T47D (cell line): ENCODE results near the gene LSM14B.

Source experiments
- DNase-seq, 2 experiments: peaks; one replicate each; pipeline versions ENCODE4 v3.0.0 to v3.0.0-alpha.2; 2011 to 2012; ENCODE audit warnings: low read depth in 1 of 2, low spot score in 1 of 2
- JUND ChIP-seq: IDR thresholded peaks from 2 replicates; pipeline ENCODE4 v1.6.1; 2012; ENCODE audit warnings: low read depth
- in situ Hi-C: cut with HindIII; loops from 2 replicates; pipeline ENCODE4 v1.10.0; 2016; ENCODE audit warnings: low sequenced_read_pairs, low pct_unique_long_range_greater_than_20kb

The LSM14B gene

GRCh38 chr20:62160253-62160652 is 38.0 kb downstream of the LSM14B start:
- no peak for DNase-seq
- no peak for TF ChIP-seq JUND
- in situ Hi-C loops: no loop called here

GRCh38 chr20:62160876-62161275 is 38.6 kb downstream of the LSM14B start:
- no peak for DNase-seq
- TF ChIP-seq JUND: no peak
- in situ Hi-C loops: no loop called here

- in situ Hi-C loops: no loop called here
- no peak for DNase-seq
- TF ChIP-seq JUND: no peak
Measured at GRCh38 chr20:62161347-62161746, 39.1 kb downstream of the LSM14B start.

GRCh38 chr20:62162765-62163484 is 40.6 kb downstream of the LSM14B start:
- no peak for DNase-seq
- no peak for TF ChIP-seq JUND
- in situ Hi-C loops: no loop called here

- in situ Hi-C loops: no loop called here
- DNase-seq: no peak
- no peak for TF ChIP-seq JUND
Measured at GRCh38 chr20:62163485-62163865, 41.2 kb downstream of the LSM14B start.

GRCh38 chr20:62163986-62164762 is 41.9 kb downstream of the LSM14B start:
- no peak for TF ChIP-seq JUND
- in situ Hi-C loops: no loop called here
- no peak for DNase-seq

GRCh38 chr20:62164879-62165761 is 42.8 kb downstream of the LSM14B start:
- DNase-seq: no peak
- no peak for TF ChIP-seq JUND
- in situ Hi-C loops: no loop called here

- no peak for DNase-seq
- in situ Hi-C loops: no loop called here
- TF ChIP-seq JUND: no peak
Measured at GRCh38 chr20:62165762-62166399, 43.6 kb downstream of the LSM14B start.

GRCh38 chr20:62167474-62167873 is 45.2 kb downstream of the LSM14B start:
- no peak for DNase-seq
- TF ChIP-seq JUND: no peak
- in situ Hi-C loops: no loop called here

- in situ Hi-C loops: no loop called here
- no peak for TF ChIP-seq JUND
- no peak for DNase-seq
Measured at GRCh38 chr20:62168061-62168460, 45.8 kb downstream of the LSM14B start.

GRCh38 chr20:62168890-62169435 is 46.7 kb downstream of the LSM14B start:
- no peak for TF ChIP-seq JUND
- no peak for DNase-seq
- in situ Hi-C loops: no loop called here

GRCh38 chr20:62170536-62170935 is 48.3 kb downstream of the LSM14B start:
- DNase-seq: no peak
- TF ChIP-seq JUND: no peak
- in situ Hi-C loops: no loop called here

- in situ Hi-C loops: no loop called here
- TF ChIP-seq JUND: no peak
- DNase-seq: no peak
Measured at GRCh38 chr20:62171245-62171644, 49.0 kb downstream of the LSM14B start.
